ENCODE measurements around the gene ROBO4. TPM values are rescaled to one million over a fixed set of nuclear protein-coding genes. Genes with fewer than 3 reads are reported as not detected.

The ROBO4 gene
- total and polyA plus RNA-seq, 2 donors (not counting 1 experiment from before 2014, with no cell fraction given) = not detected

GRCh38 chr11:124875401-124875800 lies 22.3 kb downstream of the ROBO4 start:
- Histone ChIP-seq H3K9me3 (ENCODE audit: control extremely low read depth in 1 of 3, control insufficient read depth in 2 of 3, insufficient read depth in 1 of 3, low read length in 2 of 3) (peaks cover 0 to 30% (median 0%) of the 10 kb centered on the region in 3 donors), H2AFZ (ENCODE audit: insufficient read depth, low read depth, low read length, poor library complexity, severe bottlenecking) (peak overlapping the region; percentile 90), H3K27ac (ENCODE audit: low read length in 2 of 2) (no peak overlapping the region), H3K4me1 (ENCODE audit: control insufficient read depth in 2 of 2, insufficient read depth in 2 of 2, low read length in 2 of 2) (peaks cover 19 to 22% of the 10 kb centered on the region in 2 donors), H3K4me3 (ENCODE audit: control extremely low read depth in 1 of 5, extremely low read depth in 1 of 5, insufficient read depth in 1 of 5, low read depth in 2 of 5, low read length in 4 of 5) (peak overlapping the region in 1 of 5 experiments; percentile 77), H3K79me2 (ENCODE audit: control insufficient read depth, insufficient read depth, low read length) (no peaks in the 10 kb centered on the region), H3K27me3 (replicated peaks in 1 of 4; ENCODE audit: control extremely low read depth in 1 of 4, control insufficient read depth in 3 of 4, insufficient read depth in 4 of 4, low read length in 3 of 4) (peaks cover 0 to 74% (median 21%) of the 10 kb centered on the region in 4 experiments), H3K4me2 (replicated peaks; ENCODE audit: low read depth, low read length, poor library complexity, severe bottlenecking) (peak overlapping the region; percentile 98), H3K36me3 (replicated peaks in 1 of 2; ENCODE audit: control extremely low read depth in 1 of 2, control insufficient read depth in 1 of 2, extremely low read depth in 1 of 2, insufficient read depth in 2 of 2, low read length in 1 of 2) (no peaks in the 10 kb centered on the region), H3K9ac (ENCODE audit: low read length) (peak overlapping the region; percentile 80), H4K20me1 (ENCODE audit: control insufficient read depth, insufficient read depth, low read length, poor library complexity, severe bottlenecking) (no peaks in the 10 kb centered on the region)
- Mint-ChIP-seq H3K27me3 (peaks cover 86% of the 10 kb centered on the region), H3K4me3 (peak overlapping the region; percentile 90), H3K9me3 (ENCODE audit: insufficient read depth) (no peaks in the 10 kb centered on the region), H3K4me1 (peaks cover 24% of the 10 kb centered on the region), H3K27ac (no peak overlapping the region)
- ChIA-PET POLR2A (no interaction called here), CTCF (interaction anchor here (0.9 to 1.3 kb wide), 3 partner anchors 9 to 41 kb away, joined by 3 to 15 read pairs (median 6); partner anchors contain the start of gene ROBO3)
- 22% methylated on average over 1 of the region's 3 CpGs for WGBS (ENCODE audit: insufficient coverage)
- ATAC-seq (ENCODE audit: low read depth) = no peak
- DNase-seq = no peak
- TF ChIP-seq EZH2 (IDR thresholded peaks at IDR 0.05; ENCODE audit: borderline replicate concordance, insufficient read depth, low read depth, low read length, poor library complexity, severe bottlenecking) (no peak), CTCF (IDR thresholded peaks at IDR 0.05) (no peak)
- intact Hi-C loops (cut with micrococcal nuclease) = loop anchor here (5.0 kb wide), 2 partner anchors 38 to 77 kb away; partner anchors contain the start of gene CCDC15

GRCh38 chr11:124874571-124875255 lies 23.0 kb downstream of the ROBO4 start:
- H3K4me1 ChIP-seq (ENCODE audit: control insufficient read depth in 2 of 2, insufficient read depth in 2 of 2, low read length in 2 of 2) = peaks cover 19 to 22% of the 10 kb centered on the region in 2 donors
- H3K4me3 ChIP-seq (ENCODE audit: control extremely low read depth in 1 of 5, extremely low read depth in 1 of 5, insufficient read depth in 1 of 5, low read depth in 2 of 5, low read length in 4 of 5) = no peak overlapping the region
- no peak for ATAC-seq (ENCODE audit: low read depth)
- TF ChIP-seq CTCF (IDR thresholded peaks at IDR 0.05) (no peak), EZH2 (IDR thresholded peaks at IDR 0.05; ENCODE audit: borderline replicate concordance, insufficient read depth, low read depth, low read length, poor library complexity, severe bottlenecking) (no peak)
- H3K9me3 Mint-ChIP-seq (ENCODE audit: insufficient read depth) = no peaks in the 10 kb centered on the region
- intact Hi-C loops (cut with micrococcal nuclease) = loop anchor here (5.0 kb wide), 2 partner anchors 37 to 78 kb away; partner anchors contain the start of gene CCDC15
- H3K9ac ChIP-seq (ENCODE audit: low read length) = no peak overlapping the region
- H3K4me1 Mint-ChIP-seq = peaks cover 25% of the 10 kb centered on the region
- H3K27me3 Mint-ChIP-seq = peaks cover 93% of the 10 kb centered on the region
- no peak overlapping the region for H3K27ac Mint-ChIP-seq
- H4K20me1 ChIP-seq (ENCODE audit: control insufficient read depth, insufficient read depth, low read length, poor library complexity, severe bottlenecking) = no peaks in the 10 kb centered on the region
- ChIA-PET POLR2A (no interaction called here), CTCF (no interaction called here)
- WGBS (ENCODE audit: insufficient coverage) = 84% methylated on average over 6 of the region's 7 CpGs
- no peak overlapping the region for H2AFZ ChIP-seq (ENCODE audit: insufficient read depth, low read depth, low read length, poor library complexity, severe bottlenecking)
- H3K36me3 ChIP-seq (replicated peaks in 1 of 2; ENCODE audit: control extremely low read depth in 1 of 2, control insufficient read depth in 1 of 2, extremely low read depth in 1 of 2, insufficient read depth in 2 of 2, low read length in 1 of 2) = no peaks in the 10 kb centered on the region
- no peak for DNase-seq
- H3K9me3 ChIP-seq (ENCODE audit: control extremely low read depth in 1 of 3, control insufficient read depth in 2 of 3, insufficient read depth in 1 of 3, low read length in 2 of 3) = peaks cover 0 to 30% (median 0%) of the 10 kb centered on the region in 3 donors
- no peak overlapping the region for H3K4me2 ChIP-seq (replicated peaks; ENCODE audit: low read depth, low read length, poor library complexity, severe bottlenecking)
- H3K27ac ChIP-seq (ENCODE audit: low read length in 2 of 2) = no peak overlapping the region
- no peak overlapping the region for H3K4me3 Mint-ChIP-seq
- H3K79me2 ChIP-seq (ENCODE audit: control insufficient read depth, insufficient read depth, low read length) = no peaks in the 10 kb centered on the region
- peaks cover 0 to 76% (median 23%) of the 10 kb centered on the region in 4 experiments for H3K27me3 ChIP-seq (replicated peaks in 1 of 4; ENCODE audit: control extremely low read depth in 1 of 4, control insufficient read depth in 3 of 4, insufficient read depth in 4 of 4, low read length in 3 of 4)
